GM23248 (cell line): ENCODE results near the gene RHOB.

ENCODE experiments used
- EZH2 ChIP-seq: fragments of 200-600 bp; sonication (generic); IDR thresholded peaks from 2 replicates; pipeline ENCODE4 v1.6.1; 2018; ENCODE audit warnings: antibody characterized with exemption, mild to moderate bottlenecking; ENCODE audit not compliant: insufficient read depth, poor library complexity, severe bottlenecking
- EZH2phosphoT487 ChIP-seq: fragments of 200-600 bp; sonication (generic); IDR thresholded peaks from 2 replicates; pipeline ENCODE4 v1.6.1; 2018; ENCODE audit warnings: antibody characterized with exemption, moderate library complexity, mild to moderate bottlenecking, low read depth; ENCODE audit not compliant: insufficient read depth

DNA sequence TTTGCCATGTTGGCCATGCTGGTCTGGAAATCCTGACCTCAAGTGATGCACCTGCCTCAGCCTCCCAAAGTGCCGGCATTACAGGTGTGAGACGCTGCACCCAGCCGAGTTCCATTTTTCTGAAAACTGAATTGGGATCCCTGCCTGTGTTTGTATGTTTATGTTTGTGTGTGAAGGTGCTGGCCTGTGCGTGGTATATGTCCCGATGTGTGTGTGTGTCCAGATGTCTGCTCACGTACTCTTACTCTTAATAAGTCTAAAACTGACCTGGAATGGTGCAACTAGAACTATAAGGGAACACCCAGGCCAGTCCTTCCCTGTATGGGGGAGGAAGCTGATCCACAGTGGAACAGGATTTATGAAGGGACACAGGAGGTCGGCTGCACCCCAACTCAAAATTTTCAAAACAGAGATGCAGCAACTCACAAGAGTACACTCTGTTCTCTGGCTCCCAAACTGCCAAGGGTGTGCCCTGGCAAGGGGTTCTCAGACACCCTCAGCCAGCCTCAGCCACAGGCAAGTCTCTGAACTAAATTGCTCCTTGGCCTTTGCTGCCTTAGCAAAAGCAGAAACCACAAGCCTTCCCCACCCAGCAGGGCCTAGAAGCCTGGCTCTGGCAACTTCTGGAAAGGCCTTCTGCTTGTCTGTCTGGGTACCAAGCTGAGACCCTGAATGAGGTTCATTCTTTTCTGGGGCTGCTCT is 36.5 kb downstream of the RHOB start:
- TF ChIP-seq EZH2phosphoT487 (no peak), EZH2 (no peak)
